HL-60 (cell line): ENCODE results near the gene RGP1.

Experiments
- CTCF ChIP-seq: IDR thresholded peaks from one replicate; pipeline ENCODE4 v1.5.1; 2011; ENCODE audit warnings: low read length, control low read depth, inconsistent platforms; ENCODE audit not compliant: insufficient read depth
- GABPA ChIP-seq: IDR thresholded peaks from 2 replicates; pipeline ENCODE4 v1.6.1; 2012; ENCODE audit warnings: low read depth
- POLR2AphosphoS5 ChIP-seq: IDR thresholded peaks from 2 replicates; pipeline ENCODE4 v1.6.1; 2012; ENCODE audit warnings: low read depth
- SPI1 ChIP-seq: IDR thresholded peaks from 2 replicates; pipeline ENCODE4 v1.6.1; 2012; ENCODE audit warnings: low read depth, mild to moderate bottlenecking, borderline replicate concordance
- TF ChIP-seq, protein P1 (sequence below): IDR thresholded peaks from 2 replicates; pipeline ENCODE4 v1.6.1; 2012; ENCODE audit warnings: low read depth; ENCODE audit not compliant: insufficient replicate concordance

- TF ChIP-seq POLR2AphosphoS5, result no peak
- no peak for TF ChIP-seq SPI1
- no peak for TF ChIP-seq CTCF
- TF ChIP-seq GABPA, result no peak
- TF ChIP-seq, protein P1, sequence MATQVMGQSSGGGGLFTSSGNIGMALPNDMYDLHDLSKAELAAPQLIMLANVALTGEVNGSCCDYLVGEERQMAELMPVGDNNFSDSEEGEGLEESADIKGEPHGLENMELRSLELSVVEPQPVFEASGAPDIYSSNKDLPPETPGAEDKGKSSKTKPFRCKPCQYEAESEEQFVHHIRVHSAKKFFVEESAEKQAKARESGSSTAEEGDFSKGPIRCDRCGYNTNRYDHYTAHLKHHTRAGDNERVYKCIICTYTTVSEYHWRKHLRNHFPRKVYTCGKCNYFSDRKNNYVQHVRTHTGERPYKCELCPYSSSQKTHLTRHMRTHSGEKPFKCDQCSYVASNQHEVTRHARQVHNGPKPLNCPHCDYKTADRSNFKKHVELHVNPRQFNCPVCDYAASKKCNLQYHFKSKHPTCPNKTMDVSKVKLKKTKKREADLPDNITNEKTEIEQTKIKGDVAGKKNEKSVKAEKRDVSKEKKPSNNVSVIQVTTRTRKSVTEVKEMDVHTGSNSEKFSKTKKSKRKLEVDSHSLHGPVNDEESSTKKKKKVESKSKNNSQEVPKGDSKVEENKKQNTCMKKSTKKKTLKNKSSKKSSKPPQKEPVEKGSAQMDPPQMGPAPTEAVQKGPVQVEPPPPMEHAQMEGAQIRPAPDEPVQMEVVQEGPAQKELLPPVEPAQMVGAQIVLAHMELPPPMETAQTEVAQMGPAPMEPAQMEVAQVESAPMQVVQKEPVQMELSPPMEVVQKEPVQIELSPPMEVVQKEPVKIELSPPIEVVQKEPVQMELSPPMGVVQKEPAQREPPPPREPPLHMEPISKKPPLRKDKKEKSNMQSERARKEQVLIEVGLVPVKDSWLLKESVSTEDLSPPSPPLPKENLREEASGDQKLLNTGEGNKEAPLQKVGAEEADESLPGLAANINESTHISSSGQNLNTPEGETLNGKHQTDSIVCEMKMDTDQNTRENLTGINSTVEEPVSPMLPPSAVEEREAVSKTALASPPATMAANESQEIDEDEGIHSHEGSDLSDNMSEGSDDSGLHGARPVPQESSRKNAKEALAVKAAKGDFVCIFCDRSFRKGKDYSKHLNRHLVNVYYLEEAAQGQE, result no peak
Observed at GRCh38 chr9:35738186-35738585, 10.9 kb upstream of the RGP1 start.
